GM12865 (cell line): ENCODE measurements around the gene PRKAR1B.

Experiments used
- DNase-seq: peaks from one replicate; pipeline ENCODE4 v3.0.0; 2010; ENCODE audit warnings: low read depth
- H3K4me3 ChIP-seq: 2 replicates; pipeline ENCODE4 v1.5.1; 2011; ENCODE audit warnings: mild to moderate bottlenecking, low read depth, low read length, control low read depth
- CTCF ChIP-seq: IDR thresholded peaks from 2 replicates; pipeline ENCODE4 v1.5.1; 2011; ENCODE audit warnings: low read length, control low read depth, low read depth, inconsistent platforms; ENCODE audit not compliant: insufficient read depth; ENCODE audit errors: missing control alignments

PRKAR1B gene

DNA sequence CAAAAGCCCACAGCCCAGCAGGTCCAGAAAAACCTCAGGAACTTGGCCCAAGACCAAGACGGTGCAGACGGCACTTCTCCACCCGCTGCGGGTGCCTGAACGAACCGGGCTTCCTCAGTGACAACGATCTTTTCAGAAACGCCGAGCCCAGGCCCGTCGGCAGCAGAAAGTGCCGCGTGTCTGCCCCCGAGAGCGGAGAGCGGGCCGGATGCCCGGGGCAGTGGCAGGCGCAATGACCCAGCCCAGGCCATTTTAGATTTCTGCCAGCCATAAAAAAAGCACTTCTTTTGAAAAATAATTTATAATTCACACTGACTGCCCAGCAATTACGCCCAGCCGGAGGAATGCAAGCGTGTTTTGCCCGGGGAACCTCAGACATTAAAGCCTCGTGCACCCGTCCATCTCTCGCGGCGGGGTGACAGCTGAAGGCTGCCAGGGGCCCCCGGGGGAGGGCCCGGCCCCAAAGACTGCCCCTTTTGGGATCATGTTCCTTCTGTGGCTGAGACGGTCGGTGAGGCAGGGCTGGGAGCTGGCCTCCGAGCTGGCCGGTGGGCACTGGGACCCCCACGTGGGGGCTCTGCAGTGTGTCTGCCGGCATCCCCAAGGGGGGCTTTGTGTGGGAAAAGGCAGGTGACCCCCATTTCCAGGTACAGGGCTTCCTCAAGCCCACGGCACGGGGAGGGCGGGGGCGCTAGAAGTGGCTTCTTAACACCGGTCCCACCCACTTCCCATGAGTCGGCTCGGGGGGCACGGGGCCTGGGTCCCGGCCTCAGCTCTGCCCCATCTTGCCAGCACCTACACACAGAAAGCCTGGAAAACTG, 136.1 kb downstream of the PRKAR1B start:
- DNase-seq, result no peak
- no peak for TF ChIP-seq CTCF
- no peak overlapping the region for H3K4me3 ChIP-seq

DNA sequence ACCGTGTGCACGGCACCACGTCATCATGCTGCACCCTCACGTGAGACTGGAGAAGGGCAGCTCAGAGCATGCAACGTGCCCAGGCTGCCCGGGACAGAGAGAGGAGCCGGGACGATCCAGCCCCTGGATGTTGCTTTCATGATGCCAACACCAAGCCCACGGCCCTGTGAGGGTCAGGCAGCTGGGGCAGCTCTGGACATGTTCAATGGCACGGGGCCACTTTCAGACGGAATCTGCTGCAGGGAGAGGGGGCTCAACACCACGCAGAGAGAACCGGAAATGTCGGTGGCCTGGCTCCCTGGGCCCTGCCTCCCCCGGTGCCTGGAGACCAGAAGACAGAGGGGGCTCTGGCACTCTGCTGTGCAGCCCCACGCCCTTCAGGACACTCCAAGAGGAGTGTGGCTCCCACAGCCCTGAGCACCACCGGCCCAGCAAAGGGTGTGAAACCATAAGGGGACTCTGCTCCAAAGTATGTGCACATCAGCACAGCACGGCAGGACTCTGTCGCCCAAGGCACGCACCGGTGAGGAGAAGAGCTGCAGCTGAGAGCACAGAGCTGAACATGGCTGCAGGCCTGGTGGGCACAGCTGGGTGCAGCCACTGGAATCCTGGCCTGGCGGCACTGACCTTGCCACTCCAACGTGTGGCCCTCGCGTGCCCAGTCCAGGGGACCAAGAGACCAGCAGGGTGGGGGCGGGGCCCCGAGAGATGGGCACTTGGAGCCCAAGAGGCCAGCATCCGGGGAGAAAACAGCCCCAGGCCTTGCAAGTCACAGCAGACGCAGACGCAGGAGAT, 137.1 kb downstream of the PRKAR1B start:
- TF ChIP-seq CTCF, result no peak
- no peak overlapping the region for H3K4me3 ChIP-seq
- no peak for DNase-seq

GRCh38 chr7:587767-588166, 139.3 kb downstream of the PRKAR1B start:
- no peak for TF ChIP-seq CTCF
- no peak overlapping the region for H3K4me3 ChIP-seq
- DNase-seq, result no peak

DNA sequence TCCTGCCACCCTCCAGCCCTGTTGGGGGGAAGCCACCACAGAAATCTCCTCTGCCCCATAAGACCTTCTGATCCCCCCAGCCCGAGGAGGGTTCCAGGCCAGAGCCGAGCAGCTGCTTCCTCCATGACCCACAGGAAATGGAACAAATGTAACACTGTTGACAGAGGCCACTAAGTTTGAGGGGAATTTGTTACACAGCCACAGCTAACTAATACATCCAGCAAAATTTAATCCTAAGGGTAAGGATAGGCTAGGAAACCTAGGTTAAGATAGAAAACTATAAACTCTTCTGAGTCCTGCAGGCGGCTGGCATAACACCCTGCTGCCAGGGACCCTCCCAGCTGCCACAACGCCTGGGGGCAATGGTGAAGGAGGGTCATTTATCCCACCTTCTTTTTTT, 140.6 kb downstream of the PRKAR1B start:
- no peak overlapping the region for H3K4me3 ChIP-seq
- TF ChIP-seq CTCF, result no peak
- DNase-seq, result no peak

DNA sequence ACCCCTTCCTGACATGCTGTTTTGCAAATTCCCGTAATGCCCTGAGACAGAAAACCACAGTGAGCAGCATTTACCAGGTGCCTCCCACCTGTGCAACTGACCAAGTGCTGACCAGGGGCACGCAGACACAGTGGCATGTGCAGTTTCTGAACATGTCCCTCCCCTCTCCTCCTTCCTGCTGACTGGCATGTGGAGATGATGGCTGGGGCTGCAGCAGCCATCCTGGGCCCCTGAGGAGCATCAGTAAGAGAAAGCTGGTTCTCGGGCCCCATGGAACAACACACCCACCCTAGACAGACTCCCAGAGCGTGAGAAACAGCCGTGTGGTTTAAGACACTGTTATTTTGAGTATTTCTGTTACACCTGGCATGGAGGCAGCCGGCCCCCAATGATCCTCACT, 141.2 kb downstream of the PRKAR1B start:
- DNase-seq, result no peak
- no peak for TF ChIP-seq CTCF
- H3K4me3 ChIP-seq, result no peak overlapping the region

DNA sequence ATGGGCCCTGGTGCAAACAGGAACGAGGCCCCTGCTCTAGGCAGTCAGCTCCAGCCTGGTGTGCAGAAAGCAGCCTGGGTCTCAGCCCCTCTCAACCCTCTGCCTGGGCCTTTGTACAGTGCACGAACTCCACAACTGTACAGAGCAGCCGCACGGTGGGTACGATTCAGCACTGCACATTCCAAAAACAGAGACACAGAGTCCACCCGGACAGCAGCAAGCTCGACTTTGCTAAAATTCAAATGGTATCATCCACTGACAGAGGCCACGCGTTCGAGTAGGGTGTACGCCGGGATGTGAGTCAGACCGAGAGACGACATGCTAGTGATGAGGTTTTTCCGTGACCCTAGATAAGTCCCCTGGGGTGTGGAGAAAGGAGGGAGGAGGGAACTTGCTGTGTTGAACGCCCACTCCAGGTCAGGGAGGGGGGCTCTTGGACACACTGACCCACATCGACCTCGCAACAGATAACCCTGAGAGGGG, 141.8 kb downstream of the PRKAR1B start:
- TF ChIP-seq CTCF, result no peak
- no peak overlapping the region for H3K4me3 ChIP-seq
- DNase-seq, result peak; percentile 18
